ENCODE data around the gene NUTM2E. TPM values are rescaled to one million over a fixed set of nuclear protein-coding genes. Genes with fewer than 3 reads are reported as not detected.
"Not testable (repeated sequence)": the region's sequence is repeated elsewhere in the genome, so short reads cannot be mapped to it uniquely, and the experiment has no call there.

Gene NUTM2E, protein sequence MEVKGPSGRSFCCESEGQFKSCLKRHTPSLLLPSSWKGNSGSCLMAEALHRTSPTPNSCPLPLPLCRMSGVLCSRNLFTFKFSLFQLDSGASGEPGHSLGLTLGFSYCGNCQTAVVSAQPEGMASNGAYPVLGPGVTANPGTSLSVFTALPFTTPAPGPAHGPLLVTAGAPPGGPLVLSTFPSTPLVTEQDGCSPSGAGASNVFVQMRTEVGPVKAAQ (N-terminal part only)
- 0.74 TPM for polyA plus RNA-seq (2012; ENCODE audit: insufficient read depth, insufficient read length, low read depth)

DNA sequence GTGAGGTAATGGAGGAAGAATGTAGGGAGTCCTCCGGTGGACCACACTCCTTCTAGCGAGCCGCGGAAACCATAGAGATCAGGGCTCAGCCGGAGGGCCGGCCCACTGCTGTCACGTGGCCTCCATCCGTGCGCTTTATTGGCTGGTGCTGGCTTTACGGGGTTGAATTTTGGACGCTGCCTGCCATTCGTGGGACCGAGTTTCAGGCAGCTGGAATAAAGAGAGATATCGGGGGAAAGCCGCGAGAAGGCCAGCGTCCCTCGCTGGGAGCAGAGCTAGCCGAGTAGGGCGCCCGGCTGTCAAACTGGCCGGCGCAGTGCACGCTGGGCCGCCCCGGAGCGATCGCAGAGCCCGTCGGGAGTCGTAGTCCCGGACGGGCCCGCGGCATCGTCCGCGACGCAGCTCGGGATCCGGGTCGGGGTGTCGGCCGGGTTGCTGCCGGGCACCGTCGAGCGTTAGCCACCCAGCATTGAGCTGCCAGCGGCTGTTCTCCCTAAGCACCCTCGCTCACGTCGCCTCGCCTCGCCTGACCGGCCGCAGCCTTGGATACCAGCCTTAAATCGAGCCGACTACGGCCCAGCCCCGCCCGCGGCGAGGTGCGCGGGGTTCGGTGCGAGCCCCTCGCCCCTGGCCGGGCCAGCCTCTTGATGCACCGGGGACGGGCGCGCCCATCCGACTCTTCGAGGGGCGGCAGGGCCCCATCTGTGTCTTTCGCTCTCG is at the start of gene NUTM2E:
NUTM2E (plus strand) TSS at position 244 of the 720 bp plus-strand sequence. CDS start 15,002 bp downstream, outside the sequence.
- H3K4me1 ChIP-seq, H3K27me3 ChIP-seq, H3K9me3 ChIP-seq, H3K36me3 ChIP-seq: not testable (repeated sequence)
- peak within 1 kb of the TSS; percentile 49 for H3K4me3 ChIP-seq (ENCODE audit: low read depth, low read length)
- DNase-seq, result peak; percentile 78

DNA sequence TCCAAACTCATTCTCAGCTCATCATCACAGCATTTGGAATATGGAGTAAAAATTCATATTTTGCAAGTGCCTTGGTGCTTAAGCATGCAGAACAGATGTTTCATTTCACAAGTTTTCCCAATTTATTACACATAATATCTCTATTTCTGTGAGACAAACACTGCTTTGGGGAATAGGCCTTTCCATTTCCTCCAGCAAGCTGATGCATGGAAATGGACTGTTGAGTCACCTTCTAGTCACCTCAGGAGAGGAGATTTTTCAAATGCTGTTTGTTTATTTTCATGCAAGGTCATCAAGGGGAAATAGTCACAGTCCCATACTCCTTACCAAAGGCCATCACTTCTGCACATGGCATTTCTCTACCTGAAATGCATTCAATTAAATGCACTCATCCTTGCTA is 48.5 kb upstream of the NUTM2E start:
- H3K36me3 ChIP-seq, result not testable (repeated sequence)

DNA sequence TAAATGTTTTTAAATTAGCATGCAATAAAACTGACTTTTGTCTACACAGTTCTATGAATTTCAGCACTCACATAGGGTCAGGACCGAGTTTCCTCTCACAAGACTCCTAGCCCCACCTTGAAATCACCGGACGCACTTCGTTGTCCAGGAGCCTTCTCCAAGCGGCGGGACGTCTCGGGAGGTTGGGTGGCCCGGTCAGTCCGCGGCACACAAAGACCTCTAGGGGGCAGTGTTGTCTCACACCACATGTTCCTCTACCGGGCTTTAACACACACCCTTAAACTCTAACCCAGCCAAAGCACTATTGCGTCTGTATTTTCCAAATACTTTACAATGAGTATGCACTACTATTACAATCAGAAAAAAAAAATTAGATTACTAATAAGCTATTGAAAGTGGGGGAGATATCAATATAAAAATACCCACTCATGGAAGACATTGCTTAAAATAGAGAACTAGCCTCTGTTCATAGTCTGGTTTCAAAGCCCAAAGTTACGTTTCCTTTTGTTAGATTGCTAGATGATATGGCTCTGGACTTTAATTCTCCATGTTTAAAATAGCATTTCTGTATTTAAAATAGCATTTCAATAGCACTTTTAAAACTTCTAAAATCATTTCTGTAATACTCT is 47.1 kb upstream of the NUTM2E start:
- not testable (repeated sequence) for H3K4me1 ChIP-seq; H3K36me3 ChIP-seq; H3K9me3 ChIP-seq; H3K4me3 ChIP-seq (ENCODE audit: low read depth, low read length); H3K27me3 ChIP-seq
- TF ChIP-seq, protein P1, sequence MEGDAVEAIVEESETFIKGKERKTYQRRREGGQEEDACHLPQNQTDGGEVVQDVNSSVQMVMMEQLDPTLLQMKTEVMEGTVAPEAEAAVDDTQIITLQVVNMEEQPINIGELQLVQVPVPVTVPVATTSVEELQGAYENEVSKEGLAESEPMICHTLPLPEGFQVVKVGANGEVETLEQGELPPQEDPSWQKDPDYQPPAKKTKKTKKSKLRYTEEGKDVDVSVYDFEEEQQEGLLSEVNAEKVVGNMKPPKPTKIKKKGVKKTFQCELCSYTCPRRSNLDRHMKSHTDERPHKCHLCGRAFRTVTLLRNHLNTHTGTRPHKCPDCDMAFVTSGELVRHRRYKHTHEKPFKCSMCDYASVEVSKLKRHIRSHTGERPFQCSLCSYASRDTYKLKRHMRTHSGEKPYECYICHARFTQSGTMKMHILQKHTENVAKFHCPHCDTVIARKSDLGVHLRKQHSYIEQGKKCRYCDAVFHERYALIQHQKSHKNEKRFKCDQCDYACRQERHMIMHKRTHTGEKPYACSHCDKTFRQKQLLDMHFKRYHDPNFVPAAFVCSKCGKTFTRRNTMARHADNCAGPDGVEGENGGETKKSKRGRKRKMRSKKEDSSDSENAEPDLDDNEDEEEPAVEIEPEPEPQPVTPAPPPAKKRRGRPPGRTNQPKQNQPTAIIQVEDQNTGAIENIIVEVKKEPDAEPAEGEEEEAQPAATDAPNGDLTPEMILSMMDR (IDR thresholded peaks at IDR 0.05; ENCODE audit: low read depth, low read length), result peak; percentile 50
- peak; percentile 68 for DNase-seq

More for the DNA sequence above, 48.5 kb upstream of the NUTM2E start:
- H3K9me3 ChIP-seq; DNase-seq; H3K27me3 ChIP-seq; H3K4me1 ChIP-seq; H3K4me3 ChIP-seq (ENCODE audit: low read depth, low read length): not testable (repeated sequence)

DNA sequence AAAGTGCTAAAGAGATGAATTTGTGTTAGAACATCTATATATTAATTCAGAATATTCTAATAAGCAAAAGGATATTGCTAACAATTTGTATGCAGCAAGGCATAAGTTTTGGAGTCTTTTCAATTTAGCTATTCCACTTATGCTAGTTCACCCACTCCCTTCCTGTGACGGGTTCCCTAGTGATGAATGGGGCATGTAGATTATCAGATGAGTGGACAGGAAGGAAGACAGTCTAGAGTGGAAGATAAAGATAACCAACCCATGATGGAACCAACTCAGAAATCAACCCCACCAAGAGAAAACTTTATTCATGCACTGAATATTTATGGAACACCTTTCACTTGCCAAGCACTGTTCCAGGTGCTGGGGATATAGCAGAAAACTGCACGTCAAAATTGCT is 46.5 kb upstream of the NUTM2E start:
- not testable (repeated sequence) for H3K27me3 ChIP-seq; H3K9me3 ChIP-seq; H3K4me1 ChIP-seq; H3K36me3 ChIP-seq; DNase-seq; H3K4me3 ChIP-seq (ENCODE audit: low read depth, low read length)

DNA sequence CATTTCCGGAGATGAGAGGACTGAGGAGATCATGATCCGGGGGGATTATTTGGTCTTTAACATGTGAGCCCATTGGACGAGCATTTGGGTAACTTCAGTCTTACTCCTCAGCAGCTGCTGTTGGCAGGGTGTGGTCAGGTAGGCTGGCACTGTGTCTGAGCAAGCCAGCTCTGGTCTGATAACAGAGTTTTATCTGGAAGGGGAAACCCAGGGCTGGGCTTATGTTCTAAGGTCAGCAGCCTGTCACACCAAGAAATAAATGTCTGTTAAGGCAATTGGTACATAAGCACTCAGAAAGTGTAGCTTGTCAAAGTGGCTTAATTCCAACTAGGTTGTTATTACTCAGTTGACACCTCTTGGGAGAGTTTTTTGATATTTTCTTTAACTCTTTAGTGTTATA is 45.0 kb upstream of the NUTM2E start:
- not testable (repeated sequence) for DNase-seq; H3K27me3 ChIP-seq; H3K9me3 ChIP-seq; H3K4me1 ChIP-seq; H3K4me3 ChIP-seq (ENCODE audit: low read depth, low read length); H3K36me3 ChIP-seq

DNA sequence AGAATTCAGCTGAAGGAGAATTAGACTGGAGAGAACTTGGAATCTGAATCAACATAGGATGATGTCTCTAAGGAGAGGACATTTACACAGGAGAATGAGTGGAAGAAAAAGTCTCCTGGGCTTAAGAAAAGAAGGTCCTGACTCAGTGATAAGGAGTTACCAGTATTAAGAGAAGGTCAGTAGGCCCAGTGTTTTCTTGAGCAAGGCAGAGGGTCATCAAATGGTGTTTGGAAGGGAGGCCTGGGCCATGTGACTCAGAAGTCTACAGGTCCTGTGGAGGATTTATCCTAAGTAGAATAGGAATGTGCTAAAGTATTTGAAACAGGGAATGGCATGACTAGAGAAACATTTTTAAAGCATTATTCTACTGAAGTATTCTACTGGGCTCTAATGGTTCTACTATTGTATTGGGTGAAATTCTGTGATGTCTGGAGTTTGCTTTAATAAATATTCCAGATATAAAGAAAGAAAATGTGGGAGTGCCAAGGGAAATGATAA is 39.0 kb upstream of the NUTM2E start:
- DNase-seq; H3K4me3 ChIP-seq (ENCODE audit: low read depth, low read length); H3K9me3 ChIP-seq; H3K4me1 ChIP-seq; H3K27me3 ChIP-seq; H3K36me3 ChIP-seq: not testable (repeated sequence)

DNA sequence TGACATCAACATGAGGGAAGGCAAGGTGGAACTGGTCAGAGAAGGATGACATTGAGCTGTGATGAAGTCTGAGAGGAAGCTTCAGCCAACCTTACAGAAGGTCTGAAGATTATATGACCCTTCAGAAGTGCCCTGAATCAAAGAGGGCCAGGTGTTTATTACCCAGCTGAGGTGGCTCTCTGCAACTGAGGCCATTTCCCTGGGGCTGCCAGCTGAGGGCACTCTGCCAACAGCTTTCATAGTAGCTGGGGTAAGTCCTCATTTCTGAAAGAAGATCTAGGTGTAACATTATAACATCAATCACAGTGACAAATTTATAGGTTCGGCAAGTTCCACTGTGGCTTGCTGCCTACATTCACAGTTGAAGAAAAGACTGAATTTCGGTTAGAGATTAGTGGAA is 37.2 kb upstream of the NUTM2E start:
- not testable (repeated sequence) for H3K9me3 ChIP-seq; H3K36me3 ChIP-seq; H3K4me3 ChIP-seq (ENCODE audit: low read depth, low read length); H3K27me3 ChIP-seq; H3K4me1 ChIP-seq; DNase-seq

DNA sequence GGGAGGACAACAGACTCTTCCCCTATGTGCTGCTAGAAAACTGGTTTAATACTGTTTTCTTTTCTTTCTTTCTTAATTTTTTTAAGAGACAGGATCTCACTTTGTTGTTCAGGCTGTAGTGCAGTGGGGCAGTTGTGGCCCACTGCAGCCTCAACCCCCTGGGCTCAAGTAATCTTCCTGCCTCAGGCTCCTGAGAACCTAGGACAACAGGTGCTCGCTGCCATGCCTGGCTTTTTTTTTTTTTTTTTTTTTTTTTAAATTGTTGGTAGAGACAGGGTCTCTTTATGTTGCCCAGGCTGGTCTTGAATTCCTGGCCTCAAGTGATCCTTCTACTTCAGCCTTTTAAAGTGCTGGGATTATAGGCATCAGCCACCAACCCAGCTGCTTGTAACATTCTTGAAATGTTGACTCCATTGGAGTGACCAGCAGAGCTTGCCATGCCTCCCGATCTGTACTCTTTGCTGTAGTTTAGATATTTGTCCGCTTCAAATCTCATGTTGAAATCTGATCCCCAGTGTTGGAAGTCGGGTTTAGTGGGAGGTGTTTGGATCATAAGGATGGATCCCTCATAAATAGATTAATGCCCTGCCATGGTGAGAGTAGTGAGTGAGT is 34.5 kb upstream of the NUTM2E start:
- not testable (repeated sequence) for DNase-seq; H3K36me3 ChIP-seq; H3K4me3 ChIP-seq (ENCODE audit: low read depth, low read length); H3K9me3 ChIP-seq; H3K4me1 ChIP-seq; H3K27me3 ChIP-seq

DNA sequence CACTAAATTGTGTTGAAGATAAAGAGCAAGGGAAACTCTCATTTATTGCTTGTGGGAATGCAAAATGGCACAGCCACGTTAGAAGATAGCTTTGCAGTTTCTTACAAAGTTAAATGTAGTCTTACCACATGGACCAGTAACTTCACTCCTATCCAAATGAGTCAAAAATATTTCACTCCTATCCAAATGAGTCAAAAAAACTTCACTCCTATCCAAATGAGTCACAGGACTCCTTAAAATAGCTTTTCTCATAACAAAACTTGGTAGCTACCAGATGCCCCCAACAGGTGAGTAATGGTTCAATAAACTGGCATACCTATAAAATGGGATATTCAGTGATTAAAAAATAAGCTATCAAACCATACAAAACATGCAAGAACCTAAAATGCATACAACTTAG is 27.2 kb upstream of the NUTM2E start:
- H3K27me3 ChIP-seq; H3K4me1 ChIP-seq; H3K9me3 ChIP-seq; H3K36me3 ChIP-seq; H3K4me3 ChIP-seq (ENCODE audit: low read depth, low read length); DNase-seq: not testable (repeated sequence)

DNA sequence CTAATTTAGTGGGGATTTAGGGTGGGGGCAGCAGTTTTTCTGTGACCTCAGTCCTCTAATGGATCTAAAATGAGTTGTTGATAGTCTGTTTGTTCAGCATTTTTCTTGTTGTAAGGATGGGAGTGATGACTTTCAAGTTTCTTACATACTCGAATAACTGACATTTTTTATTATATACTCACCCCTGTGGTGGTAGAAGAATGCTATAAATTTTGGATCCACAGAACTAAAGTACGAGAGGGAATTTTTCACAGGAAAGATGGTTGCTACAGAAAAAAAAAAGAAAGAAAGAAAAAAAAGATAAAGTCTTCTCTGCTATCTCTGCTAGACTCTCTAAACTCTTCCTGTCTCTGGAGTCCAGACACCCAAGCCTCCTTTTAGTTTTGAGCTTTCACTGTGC is 20.7 kb upstream of the NUTM2E start:
- H3K27me3 ChIP-seq; H3K9me3 ChIP-seq; H3K36me3 ChIP-seq; H3K4me1 ChIP-seq; H3K4me3 ChIP-seq (ENCODE audit: low read depth, low read length); DNase-seq: not testable (repeated sequence)

DNA sequence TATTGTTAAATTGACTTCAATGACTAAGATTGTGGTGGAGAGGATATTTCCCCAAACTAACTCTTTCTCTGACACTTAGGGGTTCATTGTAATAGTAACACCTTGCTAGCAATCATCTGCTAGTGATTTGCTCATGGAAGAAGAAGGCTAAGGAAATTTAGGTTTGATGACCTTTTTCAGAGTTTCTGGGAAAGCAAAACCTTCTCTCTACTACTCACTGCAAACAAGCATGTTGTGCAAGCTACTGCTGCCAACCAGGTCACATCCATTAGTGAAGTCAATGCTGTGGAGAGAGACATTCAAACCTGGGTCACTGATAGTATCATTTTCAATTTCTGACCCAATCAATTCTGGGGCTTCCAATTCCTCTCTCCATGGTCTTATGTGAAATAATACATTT is 14.6 kb upstream of the NUTM2E start:
- not testable (repeated sequence) for H3K4me1 ChIP-seq; H3K27me3 ChIP-seq; H3K9me3 ChIP-seq; H3K4me3 ChIP-seq (ENCODE audit: low read depth, low read length); H3K36me3 ChIP-seq; DNase-seq

DNA sequence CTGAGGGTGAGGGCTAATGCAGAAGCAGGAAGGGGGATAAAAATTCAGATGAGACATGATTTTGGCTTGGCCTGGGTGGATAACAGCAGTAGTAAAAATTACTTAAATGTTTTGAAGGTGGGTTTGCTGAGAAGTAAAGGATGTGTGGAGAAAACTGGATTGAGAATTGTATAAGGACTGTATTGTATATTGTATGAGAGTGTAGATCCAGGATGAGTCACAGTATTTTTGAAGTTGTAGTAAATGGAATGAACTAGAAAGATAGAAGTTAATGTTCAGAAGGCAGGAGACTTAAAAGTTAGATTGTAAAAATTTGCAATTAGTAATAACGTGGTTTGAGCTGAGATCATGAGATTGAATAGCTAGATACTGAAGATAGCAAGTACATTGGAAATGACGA is 10.2 kb upstream of the NUTM2E start:
- not testable (repeated sequence) for H3K27me3 ChIP-seq; H3K36me3 ChIP-seq; DNase-seq; H3K4me3 ChIP-seq (ENCODE audit: low read depth, low read length); H3K4me1 ChIP-seq; H3K9me3 ChIP-seq

DNA sequence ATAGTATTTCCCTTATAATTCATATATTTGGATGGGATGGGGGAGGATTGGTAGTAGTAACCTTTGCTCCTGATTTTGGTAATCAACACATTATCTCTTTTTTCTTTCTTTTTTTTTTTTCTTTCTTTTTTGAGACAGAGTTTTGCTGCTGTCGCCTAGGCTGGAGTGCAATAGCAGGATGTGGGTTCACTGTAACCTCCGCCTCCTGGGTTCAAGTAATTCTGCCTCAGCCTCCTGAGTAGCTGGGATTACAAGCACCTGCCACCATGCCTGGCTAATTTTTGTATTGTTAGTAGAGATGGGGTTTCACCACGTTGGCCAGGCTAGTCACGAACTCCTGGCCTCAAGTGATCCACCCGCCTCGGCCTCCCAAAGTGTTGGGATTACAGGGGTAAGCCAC is 3.2 kb upstream of the NUTM2E start:
- not testable (repeated sequence) for H3K36me3 ChIP-seq; H3K4me1 ChIP-seq; H3K27me3 ChIP-seq; DNase-seq; H3K4me3 ChIP-seq (ENCODE audit: low read depth, low read length); H3K9me3 ChIP-seq

DNA sequence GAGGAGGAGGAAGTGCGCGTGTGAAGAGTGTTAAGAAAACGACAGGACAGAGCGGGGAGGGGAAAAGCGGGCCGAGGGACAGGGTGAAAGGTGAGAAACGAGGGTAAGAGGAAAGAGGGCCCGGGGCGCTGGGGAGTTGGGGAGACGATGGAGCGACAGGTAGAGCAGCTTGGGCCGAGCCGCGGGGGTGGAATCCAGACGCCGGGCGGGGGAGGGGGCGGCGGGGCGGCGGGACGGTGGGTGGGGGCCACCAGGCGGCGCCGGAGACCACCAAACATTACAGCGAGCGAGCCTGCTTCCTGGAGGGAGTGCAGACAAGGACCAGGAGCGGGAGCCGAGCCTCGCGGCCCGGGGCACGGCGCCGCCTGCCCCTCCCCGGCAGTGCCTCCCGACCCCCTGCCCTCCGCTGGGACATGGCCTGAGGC is 940 bp upstream of the NUTM2E start:
- not testable (repeated sequence) for H3K36me3 ChIP-seq, H3K27me3 ChIP-seq, H3K9me3 ChIP-seq, H3K4me1 ChIP-seq
- DNase-seq, result peak; percentile 25
- peak overlapping the region; percentile 45 for H3K4me3 ChIP-seq (ENCODE audit: low read depth, low read length)

DNA sequence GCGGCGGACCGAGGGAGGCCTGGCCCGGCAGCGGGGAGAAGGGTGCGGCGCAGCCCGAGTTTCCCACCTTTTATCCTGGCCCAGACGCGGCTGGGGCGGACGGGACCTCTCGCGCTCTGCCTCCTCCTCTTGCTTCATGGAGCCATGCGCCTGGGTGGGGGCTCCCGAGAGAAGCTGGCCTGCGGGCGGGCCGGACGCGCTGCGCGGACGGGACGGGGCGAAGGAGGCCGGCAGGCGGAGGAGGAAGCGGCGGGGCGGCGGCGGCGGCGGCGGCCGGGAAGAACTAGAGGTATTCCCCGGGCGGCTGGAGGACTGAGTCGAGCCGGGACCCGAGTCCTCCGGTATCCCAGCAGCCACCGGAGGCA is 426 bp upstream of the NUTM2E start:
- not testable (repeated sequence) for H3K9me3 ChIP-seq, DNase-seq, H3K4me1 ChIP-seq, H3K27me3 ChIP-seq, H3K36me3 ChIP-seq
- peak overlapping the region; percentile 49 for H3K4me3 ChIP-seq (ENCODE audit: low read depth, low read length)
